Stomach (tissue), 4 donors: ENCODE measurements around the gene BTNL8.

Experiments
- POLR2A ChIP-seq, 4 donors: fragments of 450-650 bp; IDR thresholded peaks; one replicate each; pipeline ENCODE4 v1.6.1; 2016; ENCODE audit warnings: antibody characterized with exemption in 4 of 4, control low read depth in 2 of 4, mild to moderate bottlenecking in 1 of 4, moderate library complexity in 1 of 4
- TF ChIP-seq, protein P1 (sequence below), 7 experiments: fragments of 450-650 bp in 4 of 7; fragments of 200-600 bp in 3 of 7; sonication (generic) in 3 of 7; IDR thresholded peaks; one replicate each; pipeline ENCODE4 v1.5.1; 2016 to 2019; ENCODE audit warnings: antibody characterized with exemption in 7 of 7, control low read depth in 2 of 7, mild to moderate bottlenecking in 1 of 7

DNA sequence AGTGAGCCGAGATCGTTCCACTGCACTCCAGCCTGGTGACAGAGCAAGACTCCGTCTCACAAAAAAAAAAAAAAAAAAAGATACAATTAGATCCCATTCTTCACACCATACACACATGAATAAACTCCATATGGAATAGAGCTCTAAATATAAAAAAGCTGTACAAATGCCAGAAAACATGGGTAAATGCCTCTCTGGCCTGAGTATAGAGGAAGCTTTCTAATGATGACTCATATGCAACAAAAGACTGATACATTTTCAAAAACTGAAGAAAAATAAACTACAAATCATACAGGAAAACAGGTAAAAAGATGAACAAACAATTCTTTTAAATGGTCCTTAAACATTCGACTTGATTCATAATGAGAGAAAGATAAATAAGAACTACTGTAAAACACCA is 46.5 kb upstream of the BTNL8 start:
- TF ChIP-seq, protein P1, sequence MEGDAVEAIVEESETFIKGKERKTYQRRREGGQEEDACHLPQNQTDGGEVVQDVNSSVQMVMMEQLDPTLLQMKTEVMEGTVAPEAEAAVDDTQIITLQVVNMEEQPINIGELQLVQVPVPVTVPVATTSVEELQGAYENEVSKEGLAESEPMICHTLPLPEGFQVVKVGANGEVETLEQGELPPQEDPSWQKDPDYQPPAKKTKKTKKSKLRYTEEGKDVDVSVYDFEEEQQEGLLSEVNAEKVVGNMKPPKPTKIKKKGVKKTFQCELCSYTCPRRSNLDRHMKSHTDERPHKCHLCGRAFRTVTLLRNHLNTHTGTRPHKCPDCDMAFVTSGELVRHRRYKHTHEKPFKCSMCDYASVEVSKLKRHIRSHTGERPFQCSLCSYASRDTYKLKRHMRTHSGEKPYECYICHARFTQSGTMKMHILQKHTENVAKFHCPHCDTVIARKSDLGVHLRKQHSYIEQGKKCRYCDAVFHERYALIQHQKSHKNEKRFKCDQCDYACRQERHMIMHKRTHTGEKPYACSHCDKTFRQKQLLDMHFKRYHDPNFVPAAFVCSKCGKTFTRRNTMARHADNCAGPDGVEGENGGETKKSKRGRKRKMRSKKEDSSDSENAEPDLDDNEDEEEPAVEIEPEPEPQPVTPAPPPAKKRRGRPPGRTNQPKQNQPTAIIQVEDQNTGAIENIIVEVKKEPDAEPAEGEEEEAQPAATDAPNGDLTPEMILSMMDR (IDR thresholded peaks at IDR 0.05) = no peak
- TF ChIP-seq POLR2A (IDR thresholded peaks at IDR 0.05) = no peak
